ENCODE results near the gene CTAGE15. TPM values are rescaled to one million over a fixed set of nuclear protein-coding genes. Genes with fewer than 3 reads are reported as not detected.
"Not testable (repeated sequence)": the region's sequence is repeated elsewhere in the genome, so short reads cannot be mapped to it uniquely, and the experiment has no call there.

The CTAGE15 gene
- total RNA-seq, 2 experiments from 2014 or later: 0.25 to 0.47 TPM

GRCh38 chr7:143603549-143603948 is 31.9 kb downstream of the CTAGE15 start:
- H3K9me3 Mint-ChIP-seq; H3K36me3 Mint-ChIP-seq (ENCODE audit: low read depth); CTCF ChIA-PET; H3K27me3 Mint-ChIP-seq; H3K4me3 ChIP-seq (ENCODE audit: low read length); DNase-seq; POLR2A ChIA-PET; intact Hi-C loops (cut with DNase I, micrococcal nuclease); H3K4me1 Mint-ChIP-seq (ENCODE audit: low read depth); H3K36me3 ChIP-seq (ENCODE audit: insufficient read depth, low read length); H3K27me3 ChIP-seq (ENCODE audit: control insufficient read depth in 1 of 2, insufficient read depth in 2 of 2, low read length in 2 of 2); H3K27ac Mint-ChIP-seq; H3K27ac ChIP-seq (ENCODE audit: low read depth in 1 of 2, low read length in 2 of 2); H3K9me3 ChIP-seq (ENCODE audit: control insufficient read depth in 1 of 2, insufficient read depth in 1 of 2, low read length in 2 of 2); H3K4me1 ChIP-seq (ENCODE audit: insufficient read depth, low read length); H3K4me3 Mint-ChIP-seq; ATAC-seq (ENCODE audit: poor library complexity): not testable (repeated sequence)

DNA sequence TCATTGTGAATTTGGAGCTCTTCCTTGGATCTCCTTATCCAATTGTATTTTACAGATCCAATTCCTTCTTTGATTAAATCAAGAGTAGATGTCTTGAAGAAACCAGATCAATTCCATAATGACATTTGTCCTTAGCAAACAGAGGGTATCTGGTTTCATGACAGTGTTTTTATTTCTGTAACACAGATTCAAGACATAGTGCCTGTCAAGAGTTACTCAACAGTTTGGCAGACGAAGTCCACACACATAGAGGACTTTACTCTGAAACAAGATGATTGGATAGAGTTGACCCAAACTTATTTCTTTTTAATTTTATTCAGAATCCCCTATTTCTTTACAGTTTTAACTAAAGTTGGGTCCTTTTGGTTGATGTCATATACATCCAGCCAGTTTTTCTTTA is 34.5 kb downstream of the CTAGE15 start:
- H3K4me3 Mint-ChIP-seq, POLR2A ChIA-PET, CTCF ChIA-PET: not testable (repeated sequence)

GRCh38 chr7:143615545-143615944 is 43.9 kb downstream of the CTAGE15 start:
- H3K4me1 ChIP-seq (ENCODE audit: insufficient read depth, low read length); H3K4me3 Mint-ChIP-seq; intact Hi-C loops (cut with DNase I, micrococcal nuclease); H3K36me3 Mint-ChIP-seq (ENCODE audit: low read depth); POLR2A ChIA-PET; H3K27ac ChIP-seq (ENCODE audit: low read depth in 1 of 2, low read length in 2 of 2); DNase-seq; H3K9me3 Mint-ChIP-seq; H3K27ac Mint-ChIP-seq; H3K9me3 ChIP-seq (ENCODE audit: control insufficient read depth in 1 of 2, insufficient read depth in 1 of 2, low read length in 2 of 2); H3K27me3 ChIP-seq (ENCODE audit: control insufficient read depth in 1 of 2, insufficient read depth in 2 of 2, low read length in 2 of 2); H3K27me3 Mint-ChIP-seq; H3K4me1 Mint-ChIP-seq (ENCODE audit: low read depth); ATAC-seq (ENCODE audit: poor library complexity); H3K4me3 ChIP-seq (ENCODE audit: low read length); H3K36me3 ChIP-seq (ENCODE audit: insufficient read depth, low read length): not testable (repeated sequence)
- CTCF ChIA-PET: interaction anchor here (0.7 kb wide), 1 partner anchor 612 kb away, joined by 3 read pairs; no protein-coding TSS in a partner anchor

More for the DNA sequence above, 34.5 kb downstream of the CTAGE15 start:
- H3K36me3 ChIP-seq (ENCODE audit: insufficient read depth, low read length); H3K9me3 ChIP-seq (ENCODE audit: control insufficient read depth in 1 of 2, insufficient read depth in 1 of 2, low read length in 2 of 2); H3K4me3 ChIP-seq (ENCODE audit: low read length); H3K36me3 Mint-ChIP-seq (ENCODE audit: low read depth); H3K27ac ChIP-seq (ENCODE audit: low read depth in 1 of 2, low read length in 2 of 2); intact Hi-C loops (cut with DNase I, micrococcal nuclease); H3K4me1 Mint-ChIP-seq (ENCODE audit: low read depth); H3K27me3 ChIP-seq (ENCODE audit: control insufficient read depth in 1 of 2, insufficient read depth in 2 of 2, low read length in 2 of 2); H3K4me1 ChIP-seq (ENCODE audit: insufficient read depth, low read length); H3K27me3 Mint-ChIP-seq; H3K9me3 Mint-ChIP-seq; DNase-seq; H3K27ac Mint-ChIP-seq; ATAC-seq (ENCODE audit: poor library complexity): not testable (repeated sequence)

GRCh38 chr7:143617204-143617603 is 45.6 kb downstream of the CTAGE15 start:
- H3K4me3 Mint-ChIP-seq; H3K36me3 ChIP-seq (ENCODE audit: insufficient read depth, low read length); H3K4me3 ChIP-seq (ENCODE audit: low read length); ATAC-seq (ENCODE audit: poor library complexity); H3K27me3 ChIP-seq (ENCODE audit: control insufficient read depth in 1 of 2, insufficient read depth in 2 of 2, low read length in 2 of 2); DNase-seq; H3K4me1 ChIP-seq (ENCODE audit: insufficient read depth, low read length); intact Hi-C loops (cut with DNase I, micrococcal nuclease); H3K9me3 ChIP-seq (ENCODE audit: control insufficient read depth in 1 of 2, insufficient read depth in 1 of 2, low read length in 2 of 2); H3K36me3 Mint-ChIP-seq (ENCODE audit: low read depth); POLR2A ChIA-PET; H3K9me3 Mint-ChIP-seq; CTCF ChIA-PET; H3K27ac ChIP-seq (ENCODE audit: low read depth in 1 of 2, low read length in 2 of 2); H3K27ac Mint-ChIP-seq; H3K4me1 Mint-ChIP-seq (ENCODE audit: low read depth); H3K27me3 Mint-ChIP-seq: not testable (repeated sequence)

DNA sequence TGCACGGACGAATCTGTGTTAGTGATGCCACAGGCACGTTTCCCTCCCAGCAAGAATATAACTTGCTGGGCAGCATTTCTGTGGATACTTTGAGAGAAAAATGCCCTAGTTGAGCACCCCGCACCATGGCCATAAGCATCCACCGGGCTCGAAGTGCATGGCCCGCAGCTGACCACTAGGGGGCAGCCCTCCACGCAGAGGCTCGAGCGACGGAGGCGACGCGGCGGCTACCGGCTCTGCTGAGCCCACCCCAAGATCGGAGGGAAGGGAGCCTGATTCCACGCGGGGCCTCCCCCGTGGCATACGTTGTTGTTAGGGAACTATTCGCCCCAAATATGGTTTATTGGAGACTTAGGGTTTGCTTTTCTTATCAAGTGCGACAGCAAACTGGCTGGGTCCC is 48.5 kb downstream of the CTAGE15 start:
- H3K4me3 ChIP-seq (ENCODE audit: low read length); H3K27ac ChIP-seq (ENCODE audit: low read depth in 1 of 2, low read length in 2 of 2); H3K36me3 Mint-ChIP-seq (ENCODE audit: low read depth); H3K4me1 Mint-ChIP-seq (ENCODE audit: low read depth); H3K4me1 ChIP-seq (ENCODE audit: insufficient read depth, low read length); H3K9me3 ChIP-seq (ENCODE audit: control insufficient read depth in 1 of 2, insufficient read depth in 1 of 2, low read length in 2 of 2); H3K27me3 Mint-ChIP-seq; intact Hi-C loops (cut with DNase I, micrococcal nuclease); H3K36me3 ChIP-seq (ENCODE audit: insufficient read depth, low read length); H3K9me3 Mint-ChIP-seq; H3K27me3 ChIP-seq (ENCODE audit: control insufficient read depth in 1 of 2, insufficient read depth in 2 of 2, low read length in 2 of 2); CTCF ChIA-PET; H3K27ac Mint-ChIP-seq; POLR2A ChIA-PET; H3K4me3 Mint-ChIP-seq: not testable (repeated sequence)
- ATAC-seq (ENCODE audit: poor library complexity) (peak; percentile 22), DNase-seq (peak in 4 of 14 experiments; percentile 59 to 71 (median 64))

DNA sequence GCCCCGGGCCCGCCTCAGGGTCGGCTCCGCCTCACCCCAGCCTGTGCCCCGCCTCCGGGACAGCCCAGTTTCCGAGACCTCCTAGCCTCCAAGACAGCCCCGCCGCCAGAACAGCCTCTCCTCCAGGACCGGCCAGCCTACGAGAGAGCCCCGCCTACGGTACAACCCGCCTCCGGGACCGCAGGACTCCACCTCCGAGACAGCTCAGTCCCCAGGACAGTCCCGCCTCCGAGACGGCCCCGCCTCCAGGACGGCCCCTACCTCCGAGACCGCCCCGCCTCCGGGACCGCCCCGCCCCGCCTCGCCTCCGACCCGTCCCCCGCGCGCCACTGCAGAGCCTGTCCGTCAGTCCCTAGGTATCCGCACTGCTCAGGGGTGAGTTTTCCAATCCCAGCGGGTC is 49.0 kb downstream of the CTAGE15 start, which contains the start of gene TCAF2:
TCAF2 (plus strand) TSS at position 329 of the 400 bp plus-strand sequence.
- H3K27me3 Mint-ChIP-seq; H3K36me3 ChIP-seq (ENCODE audit: insufficient read depth, low read length); CTCF ChIA-PET; H3K27ac ChIP-seq (ENCODE audit: low read depth in 1 of 2, low read length in 2 of 2); POLR2A ChIA-PET; H3K27me3 ChIP-seq (ENCODE audit: control insufficient read depth in 1 of 2, insufficient read depth in 2 of 2, low read length in 2 of 2); H3K4me1 ChIP-seq (ENCODE audit: insufficient read depth, low read length); H3K4me3 ChIP-seq (ENCODE audit: low read length); H3K9me3 Mint-ChIP-seq; H3K9me3 ChIP-seq (ENCODE audit: control insufficient read depth in 1 of 2, insufficient read depth in 1 of 2, low read length in 2 of 2); intact Hi-C loops (cut with DNase I, micrococcal nuclease); H3K36me3 Mint-ChIP-seq (ENCODE audit: low read depth); H3K4me1 Mint-ChIP-seq (ENCODE audit: low read depth): not testable (repeated sequence)
- ATAC-seq (ENCODE audit: poor library complexity) (peak; percentile 78), DNase-seq (peak in 11 of 14 experiments; percentile 56 to 83 (median 75))
- Mint-ChIP-seq H3K4me3 (peak within 1 kb of the TSS; percentile 81), H3K27ac (peak within 1 kb of the TSS; percentile 78)

DNA sequence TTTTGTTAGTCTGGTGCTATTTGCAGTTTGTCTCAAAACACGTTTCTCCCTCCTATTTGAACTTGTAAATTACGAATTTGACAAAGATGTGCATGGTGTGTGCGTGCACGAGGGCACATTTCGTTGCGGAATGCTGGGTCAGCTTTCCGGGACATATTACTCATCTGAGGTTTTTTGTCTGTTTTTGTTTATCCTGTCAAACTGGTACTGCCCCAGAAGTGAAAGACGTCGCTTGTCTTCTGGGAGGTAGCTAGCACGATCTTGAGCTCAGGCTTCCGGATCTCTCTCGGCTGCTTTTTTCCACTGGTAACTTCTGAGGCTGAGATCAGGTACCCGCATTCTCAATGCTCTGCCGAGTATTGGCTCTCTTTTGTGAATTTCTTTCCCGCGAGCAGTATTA is 49.6 kb downstream of the CTAGE15 start:
- H3K9me3 Mint-ChIP-seq; H3K4me1 Mint-ChIP-seq (ENCODE audit: low read depth); H3K27me3 Mint-ChIP-seq; H3K27me3 ChIP-seq (ENCODE audit: control insufficient read depth in 1 of 2, insufficient read depth in 2 of 2, low read length in 2 of 2); H3K9me3 ChIP-seq (ENCODE audit: control insufficient read depth in 1 of 2, insufficient read depth in 1 of 2, low read length in 2 of 2); CTCF ChIA-PET; H3K27ac ChIP-seq (ENCODE audit: low read depth in 1 of 2, low read length in 2 of 2); H3K36me3 Mint-ChIP-seq (ENCODE audit: low read depth); intact Hi-C loops (cut with DNase I, micrococcal nuclease); POLR2A ChIA-PET; H3K4me3 ChIP-seq (ENCODE audit: low read length); H3K4me1 ChIP-seq (ENCODE audit: insufficient read depth, low read length); DNase-seq; H3K36me3 ChIP-seq (ENCODE audit: insufficient read depth, low read length): not testable (repeated sequence)
- Mint-ChIP-seq H3K27ac (peak overlapping the region; percentile 78), H3K4me3 (peak overlapping the region; percentile 81)
- ATAC-seq (ENCODE audit: poor library complexity): peak; percentile 46
